Measurements from ENCODE around the gene XPO6. TPM values are rescaled to one million over a fixed set of nuclear protein-coding genes. Genes with fewer than 3 reads are reported as not detected.

Gene XPO6
- total RNA-seq, 1 donor from 2014 or later: 71.6 TPM

DNA sequence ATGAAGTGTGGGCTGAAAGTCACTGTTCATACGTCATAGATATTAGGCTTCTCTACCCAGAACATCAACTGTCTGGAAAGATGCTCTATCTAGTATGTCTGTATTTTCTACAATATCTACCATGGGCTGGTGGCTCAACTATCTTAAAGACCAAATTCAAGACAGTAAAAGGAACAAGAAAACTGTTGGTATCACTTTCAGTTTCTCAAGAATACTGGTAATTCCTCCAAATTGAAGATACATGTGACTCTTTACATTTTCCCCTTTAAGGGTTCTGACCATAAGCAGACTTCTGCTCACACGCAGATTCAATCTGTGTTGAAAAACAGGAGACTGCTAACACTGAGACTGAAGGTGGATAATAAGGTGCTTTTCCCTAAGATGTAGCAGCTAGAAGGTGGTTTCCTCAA is 24.2 kb downstream of the XPO6 start:
- Mint-ChIP-seq H3K27ac (no peak overlapping the region), H3K9me3 (peaks cover 4% of the 10 kb centered on the region), H3K4me1 (peaks cover 2% of the 10 kb centered on the region), H3K36me3 (peaks cover 9% of the 10 kb centered on the region), H3K27me3 (ENCODE audit: insufficient read depth, low read depth) (no peaks in the 10 kb centered on the region), H3K4me3 (no peak overlapping the region)
- Histone ChIP-seq H3K9ac (no peak overlapping the region), H3K9me3 (ENCODE audit: low read depth) (no peaks in the 10 kb centered on the region), H4K20me1 (ENCODE audit: low read depth) (peaks cover 54% of the 10 kb centered on the region), H3K4me1 (peaks cover 6% of the 10 kb centered on the region), H3K79me2 (ENCODE audit: low read depth) (peaks cover 100% of the 10 kb centered on the region), H3K27ac (no peak overlapping the region), H3K36me3 (no peaks in the 10 kb centered on the region), H3F3A (ENCODE audit: low read depth) (no peaks in the 10 kb centered on the region), H3K4me3 (no peak overlapping the region), H3K4me2 (no peak overlapping the region), H3K27me3 (no peaks in the 10 kb centered on the region), H2AFZ (replicated peaks) (no peak overlapping the region)
- TF ChIP-seq, protein P1, sequence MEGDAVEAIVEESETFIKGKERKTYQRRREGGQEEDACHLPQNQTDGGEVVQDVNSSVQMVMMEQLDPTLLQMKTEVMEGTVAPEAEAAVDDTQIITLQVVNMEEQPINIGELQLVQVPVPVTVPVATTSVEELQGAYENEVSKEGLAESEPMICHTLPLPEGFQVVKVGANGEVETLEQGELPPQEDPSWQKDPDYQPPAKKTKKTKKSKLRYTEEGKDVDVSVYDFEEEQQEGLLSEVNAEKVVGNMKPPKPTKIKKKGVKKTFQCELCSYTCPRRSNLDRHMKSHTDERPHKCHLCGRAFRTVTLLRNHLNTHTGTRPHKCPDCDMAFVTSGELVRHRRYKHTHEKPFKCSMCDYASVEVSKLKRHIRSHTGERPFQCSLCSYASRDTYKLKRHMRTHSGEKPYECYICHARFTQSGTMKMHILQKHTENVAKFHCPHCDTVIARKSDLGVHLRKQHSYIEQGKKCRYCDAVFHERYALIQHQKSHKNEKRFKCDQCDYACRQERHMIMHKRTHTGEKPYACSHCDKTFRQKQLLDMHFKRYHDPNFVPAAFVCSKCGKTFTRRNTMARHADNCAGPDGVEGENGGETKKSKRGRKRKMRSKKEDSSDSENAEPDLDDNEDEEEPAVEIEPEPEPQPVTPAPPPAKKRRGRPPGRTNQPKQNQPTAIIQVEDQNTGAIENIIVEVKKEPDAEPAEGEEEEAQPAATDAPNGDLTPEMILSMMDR (IDR thresholded peaks at IDR 0.05): no peak
- TF ChIP-seq EZH2 (IDR thresholded peaks at IDR 0.05): no peak
- TF ChIP-seq EZH2phosphoT487 (IDR thresholded peaks at IDR 0.05): no peak
- DNase-seq (ENCODE audit: low spot score): no peak

DNA sequence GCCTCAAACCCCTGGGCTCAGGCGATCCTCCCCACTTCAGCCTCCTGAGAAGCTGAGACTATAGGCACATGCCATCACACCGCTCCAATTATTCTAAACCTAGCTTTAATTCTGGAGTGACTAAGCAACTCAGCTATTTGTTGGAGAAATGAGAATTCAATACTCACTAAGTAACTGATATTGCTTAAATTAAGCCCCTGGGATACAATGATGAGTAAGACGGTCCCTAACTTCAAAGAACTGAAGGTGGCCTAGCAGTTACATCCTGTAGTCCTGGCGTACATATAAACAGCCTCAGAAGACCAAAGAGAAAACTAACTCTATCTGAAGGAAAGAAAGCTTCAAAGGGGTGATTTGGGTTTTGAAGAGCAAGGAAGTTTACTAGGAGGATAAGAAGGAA is 25.0 kb downstream of the XPO6 start:
- H3K27ac ChIP-seq: no peak overlapping the region
- H3K4me1 Mint-ChIP-seq: peaks cover 7% of the 10 kb centered on the region
- peaks cover 4% of the 10 kb centered on the region for H3K9me3 Mint-ChIP-seq
- no peak overlapping the region for H3K4me3 Mint-ChIP-seq
- H3K36me3 Mint-ChIP-seq: peaks cover 9% of the 10 kb centered on the region
- H3K36me3 ChIP-seq: no peaks in the 10 kb centered on the region
- H3K9ac ChIP-seq: no peak overlapping the region
- TF ChIP-seq, protein P1 (IDR thresholded peaks at IDR 0.05): no peak
- TF ChIP-seq EZH2 (IDR thresholded peaks at IDR 0.05) (no peak), EZH2phosphoT487 (IDR thresholded peaks at IDR 0.05) (no peak)
- no peaks in the 10 kb centered on the region for H3K9me3 ChIP-seq (ENCODE audit: low read depth)
- peaks cover 100% of the 10 kb centered on the region for H3K79me2 ChIP-seq (ENCODE audit: low read depth)
- H3K27ac Mint-ChIP-seq: no peak overlapping the region
- no peak overlapping the region for H3K4me3 ChIP-seq
- peaks cover 57% of the 10 kb centered on the region for H4K20me1 ChIP-seq (ENCODE audit: low read depth)
- no peak for DNase-seq (ENCODE audit: low spot score)
- peaks cover 6% of the 10 kb centered on the region for H3K4me1 ChIP-seq
- no peaks in the 10 kb centered on the region for H3F3A ChIP-seq (ENCODE audit: low read depth)
- H2AFZ ChIP-seq (replicated peaks): no peak overlapping the region
- H3K4me2 ChIP-seq: no peak overlapping the region
- H3K27me3 Mint-ChIP-seq (ENCODE audit: insufficient read depth, low read depth): no peaks in the 10 kb centered on the region
- no peaks in the 10 kb centered on the region for H3K27me3 ChIP-seq

DNA sequence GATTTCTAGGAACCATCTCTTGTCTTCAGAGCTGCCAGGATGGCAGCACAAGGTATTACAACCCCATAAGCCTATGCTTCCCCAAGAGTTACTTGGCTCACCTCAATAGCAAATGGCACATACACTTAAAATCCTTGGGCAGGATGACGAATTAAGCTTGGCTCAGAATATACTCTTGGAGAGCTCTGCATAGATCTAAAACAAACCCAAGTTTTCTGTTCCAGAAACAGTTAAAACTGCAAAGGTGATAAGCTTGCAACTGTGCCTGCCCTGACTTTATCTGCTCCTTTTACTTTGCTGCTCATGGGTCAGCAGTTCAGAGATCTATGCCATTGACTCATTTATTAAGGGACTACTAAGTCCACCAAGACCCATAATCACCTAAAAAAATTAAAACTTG is 26.1 kb downstream of the XPO6 start:
- Histone ChIP-seq H3K27ac (no peak overlapping the region), H3K9ac (no peak overlapping the region), H3K4me1 (peaks cover 6% of the 10 kb centered on the region), H3K79me2 (ENCODE audit: low read depth) (peaks cover 100% of the 10 kb centered on the region), H3K36me3 (no peaks in the 10 kb centered on the region), H3F3A (ENCODE audit: low read depth) (no peaks in the 10 kb centered on the region), H4K20me1 (ENCODE audit: low read depth) (peaks cover 57% of the 10 kb centered on the region), H3K9me3 (ENCODE audit: low read depth) (no peaks in the 10 kb centered on the region), H3K4me3 (no peak overlapping the region), H3K4me2 (no peak overlapping the region), H2AFZ (replicated peaks) (no peak overlapping the region), H3K27me3 (no peaks in the 10 kb centered on the region)
- no peak overlapping the region for H3K4me3 Mint-ChIP-seq
- no peak overlapping the region for H3K27ac Mint-ChIP-seq
- peaks cover 10% of the 10 kb centered on the region for H3K4me1 Mint-ChIP-seq
- no peak for DNase-seq (ENCODE audit: low spot score)
- peaks cover 4% of the 10 kb centered on the region for H3K9me3 Mint-ChIP-seq
- H3K27me3 Mint-ChIP-seq (ENCODE audit: insufficient read depth, low read depth): no peaks in the 10 kb centered on the region
- peaks cover 10% of the 10 kb centered on the region for H3K36me3 Mint-ChIP-seq
- TF ChIP-seq EZH2phosphoT487 (IDR thresholded peaks at IDR 0.05) (no peak), EZH2 (IDR thresholded peaks at IDR 0.05) (no peak)
- TF ChIP-seq, protein P1 (IDR thresholded peaks at IDR 0.05): no peak
